Stimulated activated CD8-positive, alpha-beta memory T cell treated with anti-CD3 and anti-CD28 coated beads, Interleukin-2, amount 100 ng/mL, for 1 hour (primary cell): Measurements from ENCODE around the gene GNA14.
"Not testable (repeated sequence)": the region's sequence is repeated elsewhere in the genome, so short reads cannot be mapped to it uniquely, and the experiment has no call there.

Experiments
- DNase-seq, 2 donors: peaks; one replicate each; pipeline ENCODE4 v3.0.0-alpha.2; 2020; ENCODE audit warnings: low read depth in 2 of 2

The GNA14 gene

GRCh38 chr9:77534376-77535057 is 113.6 kb downstream of the GNA14 start:
- no peak for DNase-seq

DNA sequence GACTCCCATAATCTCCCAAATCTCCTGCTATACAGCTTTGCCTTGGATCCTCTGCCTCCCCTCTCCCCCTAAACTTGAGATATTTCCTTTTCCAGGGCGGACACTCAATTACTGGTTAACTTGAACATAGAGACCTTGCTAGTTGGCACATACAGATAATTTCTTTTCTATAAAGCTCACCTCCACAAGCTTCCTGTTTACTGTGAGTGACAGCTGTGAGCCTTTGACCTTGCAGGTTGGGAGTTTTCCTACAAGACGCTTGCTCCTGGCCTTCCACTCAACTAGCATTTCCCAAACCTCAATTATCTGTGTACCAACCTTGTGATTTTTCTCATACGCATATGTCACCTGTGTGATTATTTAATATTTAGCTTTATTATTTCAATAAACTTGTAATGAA is 114.5 kb downstream of the GNA14 start:
- DNase-seq: no peak

GRCh38 chr9:77532607-77533006 is 115.5 kb downstream of the GNA14 start:
- DNase-seq: no peak

GRCh38 chr9:77531400-77531799 is 116.7 kb downstream of the GNA14 start:
- no peak for DNase-seq

- DNase-seq: no peak
Observed at GRCh38 chr9:77523891-77524290, 124.2 kb downstream of the GNA14 start.

GRCh38 chr9:77521091-77521490 is 127.0 kb downstream of the GNA14 start:
- DNase-seq: no peak

- DNase-seq: no peak
Observed at GRCh38 chr9:77518688-77519087, 129.4 kb downstream of the GNA14 start.

GRCh38 chr9:77516781-77517180 is 131.3 kb downstream of the GNA14 start:
- DNase-seq: no peak

DNA sequence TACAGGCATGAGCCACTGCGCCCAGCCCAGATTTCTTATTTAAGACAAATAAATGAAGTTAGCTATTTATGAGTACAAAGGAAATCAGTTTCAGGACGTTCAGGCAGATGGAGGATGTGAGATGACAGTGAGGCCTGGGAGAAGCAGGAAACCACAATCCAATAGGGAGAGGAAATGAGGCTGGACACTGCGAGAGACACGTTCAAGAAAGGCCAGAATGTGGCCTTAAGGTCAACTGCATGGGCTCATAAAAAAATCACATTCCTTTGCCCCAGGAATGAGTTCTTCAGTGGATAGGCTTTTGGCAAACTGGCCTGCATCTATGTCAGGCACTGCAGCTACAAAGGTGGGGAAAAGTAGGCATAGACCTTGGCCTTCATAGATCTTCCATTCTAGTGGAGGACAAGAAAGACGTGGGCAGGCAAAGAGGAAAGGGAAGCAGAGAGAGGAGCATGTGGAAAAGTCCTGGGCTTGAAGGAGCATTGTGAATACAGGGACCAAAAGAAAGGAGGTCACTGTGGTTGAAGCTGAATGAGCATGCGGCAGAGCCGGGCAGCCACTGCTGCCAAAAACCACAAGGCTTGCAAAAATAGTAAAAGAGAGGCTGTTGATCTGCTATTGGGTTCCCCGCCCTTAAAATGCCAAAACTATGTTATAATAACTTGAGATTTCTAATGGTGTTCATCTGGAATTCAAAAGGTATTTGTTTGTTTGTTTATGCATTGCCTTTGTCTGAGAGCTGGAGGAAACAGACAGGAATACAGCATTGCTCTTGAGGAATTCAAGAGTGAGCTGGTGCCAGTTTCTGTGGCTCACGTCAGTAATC is 133.0 kb downstream of the GNA14 start:
- no peak for DNase-seq

GRCh38 chr9:77513457-77513856 is 134.7 kb downstream of the GNA14 start:
- DNase-seq: no peak

- no peak for DNase-seq
Observed at GRCh38 chr9:77512876-77513275, 135.2 kb downstream of the GNA14 start.

DNA sequence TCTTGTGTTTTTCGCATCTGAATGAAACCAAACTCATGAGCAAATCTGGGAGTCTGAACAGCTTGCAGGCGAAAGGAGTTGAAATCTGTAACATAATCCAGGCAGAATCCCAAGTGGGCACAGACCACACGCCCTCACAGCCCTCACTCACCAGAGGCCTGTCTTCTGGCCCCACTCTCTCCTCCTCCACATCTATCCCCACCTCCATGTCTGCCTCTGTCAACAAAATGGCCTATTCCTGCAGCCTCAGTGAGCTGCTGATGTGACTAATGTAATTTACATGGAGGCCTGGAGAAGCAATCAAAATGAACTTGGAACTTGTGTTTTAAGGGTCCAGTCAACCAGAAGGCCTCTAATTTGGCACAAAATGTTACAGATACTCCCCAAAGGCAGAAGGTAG is 136.6 kb downstream of the GNA14 start:
- DNase-seq: no peak

GRCh38 chr9:77510666-77511065 is 137.5 kb downstream of the GNA14 start:
- no peak for DNase-seq

DNA sequence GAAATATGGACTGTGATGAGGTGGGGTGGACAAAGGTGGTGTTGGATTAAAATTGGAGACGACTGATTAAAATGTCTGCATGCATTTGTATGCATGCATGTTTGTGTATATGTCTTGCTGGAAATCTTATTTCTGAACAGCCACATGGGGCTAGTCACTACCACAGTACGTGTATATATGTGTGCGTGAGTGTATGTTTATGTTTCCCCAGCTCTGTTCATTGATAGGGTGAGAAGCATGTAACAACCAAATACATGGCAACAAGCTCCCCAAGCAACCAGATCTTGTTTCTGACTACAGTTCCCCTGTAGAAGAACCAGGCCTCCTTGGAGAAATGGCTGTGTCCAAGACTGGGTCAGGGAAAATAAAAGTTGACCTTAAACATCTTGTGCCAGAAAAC is 139.7 kb downstream of the GNA14 start:
- DNase-seq: no peak

- DNase-seq: no peak
Observed at GRCh38 chr9:77507212-77507961, 140.7 kb downstream of the GNA14 start.

GRCh38 chr9:77505232-77505631 is 142.9 kb downstream of the GNA14 start:
- DNase-seq: no peak

DNA sequence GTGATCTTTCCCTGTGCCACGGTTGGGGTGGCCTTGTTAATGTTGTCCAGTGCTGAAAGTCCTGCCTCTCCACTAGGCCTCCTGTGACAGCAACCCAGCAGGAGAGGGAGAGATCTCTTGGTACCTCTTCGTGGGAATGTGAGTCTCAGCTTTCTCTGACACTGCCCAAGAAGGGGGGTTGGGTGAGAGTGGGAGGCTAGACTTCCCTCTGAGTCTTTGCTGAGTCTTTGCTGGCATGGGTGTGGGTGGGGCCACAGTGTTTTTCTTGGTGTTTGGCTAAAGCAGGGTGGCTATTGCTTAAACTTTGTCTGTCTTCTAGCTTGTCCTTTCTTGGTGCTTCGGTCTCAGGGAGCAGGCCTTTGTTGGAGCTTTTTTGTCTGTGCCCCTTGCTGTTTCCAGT is 145.6 kb downstream of the GNA14 start:
- no peak for DNase-seq

GRCh38 chr9:77498891-77499290 is 149.2 kb downstream of the GNA14 start:
- no peak for DNase-seq

DNA sequence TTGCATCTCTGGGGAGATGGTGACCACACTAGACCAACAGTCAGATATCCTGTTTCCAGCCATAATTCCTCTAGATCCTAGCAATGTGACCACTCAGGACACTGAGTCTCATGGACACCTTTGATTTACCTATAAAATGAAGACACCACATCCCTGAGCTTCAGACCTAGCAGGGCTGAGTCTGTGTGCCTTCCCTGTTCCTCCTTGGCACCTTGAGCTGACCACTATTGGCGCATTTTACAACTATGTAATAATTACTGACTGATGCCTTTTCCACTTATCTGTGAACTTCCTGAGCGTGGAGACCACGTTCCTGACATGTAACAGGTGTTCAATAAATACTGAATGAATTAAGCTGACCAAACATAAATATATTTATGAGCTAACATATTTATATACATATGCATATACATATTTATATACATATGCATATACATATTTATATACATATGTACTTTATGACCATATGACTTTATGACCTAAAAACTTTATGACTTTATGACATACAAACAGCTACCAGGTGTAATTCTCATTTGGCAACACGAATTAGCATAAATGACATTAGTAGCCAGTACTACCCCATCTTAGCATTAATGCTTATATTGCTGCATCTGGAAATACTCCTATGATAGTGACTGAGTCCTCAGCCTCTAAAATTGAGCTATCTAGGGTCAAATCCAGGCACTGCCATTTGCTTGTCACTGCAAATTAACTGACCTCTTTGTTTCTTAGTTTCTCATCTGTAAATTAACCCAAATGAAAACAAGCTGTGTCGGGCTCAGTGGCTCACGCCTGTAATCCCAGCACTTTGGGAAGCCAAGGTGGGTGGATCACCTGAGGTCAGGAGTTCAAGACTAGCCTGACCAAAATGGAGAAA is 150.6 kb downstream of the GNA14 start:
- no peak for DNase-seq

DNA sequence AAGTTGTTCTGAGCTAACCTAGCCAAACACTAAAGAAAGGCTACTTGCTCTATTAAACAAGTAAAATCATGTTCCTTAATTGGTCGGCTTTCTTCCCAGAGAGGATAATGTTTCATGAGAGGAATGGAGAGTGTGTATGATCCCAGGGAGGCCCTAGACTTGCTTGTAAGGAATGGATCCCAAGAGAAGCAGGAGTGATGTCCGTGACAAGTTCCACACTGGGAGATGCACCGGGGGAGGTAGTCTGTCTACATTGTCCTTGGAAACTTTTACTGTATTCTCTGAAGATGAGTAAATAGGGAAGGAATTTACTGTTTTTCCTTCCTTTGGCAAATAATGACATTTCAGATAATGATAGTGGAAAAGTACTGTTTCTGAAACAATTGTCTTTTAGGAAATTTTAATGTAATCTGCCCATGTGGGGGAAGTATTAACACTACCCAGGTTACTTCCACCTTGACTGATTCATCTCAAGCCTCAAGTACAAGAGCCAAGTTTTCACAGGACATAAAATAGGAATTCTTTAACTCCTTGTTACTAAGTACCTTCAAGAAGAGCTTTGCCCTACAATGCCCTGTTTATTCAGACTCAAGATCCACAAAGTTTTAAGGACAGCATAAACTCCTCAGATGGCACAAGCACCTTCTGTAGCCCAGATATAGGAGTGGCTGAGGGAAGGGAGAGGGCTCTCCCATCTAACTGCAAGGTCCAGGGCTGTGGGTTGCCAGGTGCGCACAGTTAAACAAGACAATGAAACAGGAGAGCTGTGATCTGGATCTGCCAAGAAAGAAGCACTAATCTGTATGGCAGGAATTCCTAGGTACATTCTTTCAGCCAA is 152.1 kb downstream of the GNA14 start:
- no peak for DNase-seq

GRCh38 chr9:77490279-77490678 is 157.8 kb downstream of the GNA14 start:
- not testable (repeated sequence) for DNase-seq
